H9 (cell line): ENCODE measurements around the gene FHIP1B. TPM values are rescaled to one million over a fixed set of nuclear protein-coding genes. Genes with fewer than 3 reads are reported as not detected.

Source experiments
- DNase-seq: peaks from one replicate; pipeline ENCODE4 v3.0.0-alpha.2; 2017
- H2AFZ ChIP-seq: one replicate; pipeline ENCODE4 v1.6.1; 2013; ENCODE audit warnings: mild to moderate bottlenecking, low read length, control low read depth, moderate library complexity
- H2AK5ac ChIP-seq: 2 replicates; pipeline ENCODE4 v1.6.1; 2013; ENCODE audit warnings: low read length, control low read depth, mixed read lengths; ENCODE audit not compliant: insufficient read length
- H2BK120ac ChIP-seq: one replicate; pipeline ENCODE4 v1.6.1; 2013; ENCODE audit warnings: low read depth, mild to moderate bottlenecking, low read length, control low read depth, inconsistent platforms; ENCODE audit not compliant: poor library complexity, severe bottlenecking
- H2BK12ac ChIP-seq: 2 replicates; pipeline ENCODE4 v1.6.1; 2013; ENCODE audit warnings: low read length, control low read depth, mixed read lengths, low read depth; ENCODE audit not compliant: insufficient read length
- H2BK15ac ChIP-seq: 2 replicates; pipeline ENCODE4 v1.6.1; 2013; ENCODE audit warnings: low read depth, low read length, control low read depth
- H2BK20ac ChIP-seq: one replicate; pipeline ENCODE4 v1.6.1; 2013; ENCODE audit warnings: low read depth, mild to moderate bottlenecking, low read length, control low read depth, inconsistent platforms; ENCODE audit not compliant: poor library complexity, severe bottlenecking
- H2BK5ac ChIP-seq: 2 replicates; pipeline ENCODE4 v1.6.1; 2013; ENCODE audit warnings: low read length, control low read depth, mixed read lengths; ENCODE audit not compliant: insufficient read length
- H3K14ac ChIP-seq: 2 replicates; pipeline ENCODE4 v1.6.1; 2013; ENCODE audit warnings: low read length, control low read depth; ENCODE audit not compliant: insufficient read depth
- H3K18ac ChIP-seq: 2 replicates; pipeline ENCODE4 v1.6.1; 2013; ENCODE audit warnings: low read depth, mild to moderate bottlenecking, mixed read lengths, low read length, control low read depth; ENCODE audit not compliant: insufficient read length
- H3K23ac ChIP-seq: 2 replicates; pipeline ENCODE4 v1.6.1; 2013; ENCODE audit warnings: low read length, control low read depth, mixed read lengths, low read depth; ENCODE audit not compliant: insufficient read length
- H3K23me2 ChIP-seq: 2 replicates; pipeline ENCODE4 v1.6.1; 2013; ENCODE audit warnings: low read depth, mild to moderate bottlenecking, mixed read lengths, low read length, control low read depth; ENCODE audit not compliant: insufficient read length, poor library complexity, severe bottlenecking
- H3K27ac ChIP-seq: 2 replicates; pipeline ENCODE4 v1.5.1; 2013; ENCODE audit warnings: low read length, control low read depth, mixed read lengths, low read depth; ENCODE audit not compliant: insufficient read length
- H3K27me3 ChIP-seq: 2 replicates; pipeline ENCODE4 v1.6.1; 2013; ENCODE audit warnings: low read length, control low read depth, inconsistent platforms; ENCODE audit not compliant: insufficient read depth
- H3K4ac ChIP-seq: 2 replicates; pipeline ENCODE4 v1.6.1; 2013; ENCODE audit warnings: low read depth, mild to moderate bottlenecking, control low read depth, inconsistent platforms, low read length, moderate library complexity
- H3K4me1 ChIP-seq: 2 replicates; pipeline ENCODE4 v1.6.1; 2013; ENCODE audit warnings: low read length, control low read depth, inconsistent platforms; ENCODE audit not compliant: insufficient read depth
- H3K4me2 ChIP-seq: 2 replicates; pipeline ENCODE4 v1.6.1; 2013; ENCODE audit warnings: low read length, control low read depth, mixed read lengths; ENCODE audit not compliant: insufficient read length, insufficient read depth
- H3K56ac ChIP-seq: 2 replicates; pipeline ENCODE4 v1.6.1; 2013; ENCODE audit warnings: low read depth, mild to moderate bottlenecking, mixed read lengths, low read length, control low read depth; ENCODE audit not compliant: insufficient read length
- H3K79me1 ChIP-seq: 2 replicates; pipeline ENCODE4 v1.6.1; 2013; ENCODE audit warnings: low read depth, mild to moderate bottlenecking, moderate library complexity, low read length, control low read depth, inconsistent platforms; ENCODE audit not compliant: insufficient read depth, poor library complexity, severe bottlenecking
- H3K79me2 ChIP-seq: 2 replicates; pipeline ENCODE4 v1.6.1; 2013; ENCODE audit warnings: low read length, control low read depth, inconsistent platforms; ENCODE audit not compliant: insufficient read depth
- H3K9ac ChIP-seq: 2 replicates; pipeline ENCODE4 v1.6.1; 2013; ENCODE audit warnings: low read length, control low read depth, mixed read lengths; ENCODE audit not compliant: insufficient read length; ENCODE audit errors: extremely low read depth
- H3K9me3 ChIP-seq: one replicate; pipeline ENCODE4 v1.6.1; 2013; ENCODE audit warnings: low read depth, low read length, inconsistent platforms; ENCODE audit not compliant: control insufficient read depth
- H3T11ph ChIP-seq: one replicate; pipeline ENCODE4 v1.6.1; 2013; ENCODE audit warnings: mild to moderate bottlenecking, low read length, control low read depth, inconsistent platforms
- H4K20me1 ChIP-seq: one replicate; pipeline ENCODE4 v1.6.1; 2013; ENCODE audit not compliant: control insufficient read depth, insufficient read length, insufficient read depth
- H4K5ac ChIP-seq: 2 replicates; pipeline ENCODE4 v1.6.1; 2013; ENCODE audit warnings: low read depth, mild to moderate bottlenecking, mixed read lengths, low read length, control low read depth; ENCODE audit not compliant: insufficient read length
- H4K8ac ChIP-seq: replicated peaks from 2 replicates; pipeline ENCODE4 v1.6.1; 2013; ENCODE audit warnings: low read length, control low read depth, mixed read lengths, low read depth; ENCODE audit not compliant: insufficient read length
- H4K91ac ChIP-seq: 2 replicates; pipeline ENCODE4 v1.6.1; 2013; ENCODE audit warnings: low read depth, mild to moderate bottlenecking, moderate library complexity, mixed read lengths, low read length, control low read depth; ENCODE audit not compliant: insufficient read length
- H3K27ac Mint-ChIP-seq, 3 experiments: 2 replicates in 2 of 3; 3 replicates in 1 of 3; pipeline ENCODE4 v1.8.0; 2020 to 2021; ENCODE audit warnings: mixed read lengths in 3 of 3, mild to moderate bottlenecking in 1 of 3, moderate library complexity in 1 of 3
- H3K27me3 Mint-ChIP-seq: 2 replicates; pipeline ENCODE4 v1.8.0; 2021; ENCODE audit warnings: low read depth, mild to moderate bottlenecking, moderate library complexity, mixed read lengths
- H3K36me3 Mint-ChIP-seq, 3 experiments: 2 replicates in 2 of 3; 3 replicates in 1 of 3; pipeline ENCODE4 v1.8.0; 2020 to 2021; ENCODE audit warnings: low read depth in 3 of 3, mixed read lengths in 3 of 3; ENCODE audit not compliant: insufficient read depth in 1 of 3
- H3K4me1 Mint-ChIP-seq, 2 experiments: 2 replicates each; pipeline ENCODE4 v1.8.0; 2020; ENCODE audit warnings: mixed read lengths in 2 of 2
- H3K4me3 Mint-ChIP-seq, 2 experiments: 2 replicates in 1 of 2; 3 replicates in 1 of 2; pipeline ENCODE4 v1.8.0; 2020 to 2021; ENCODE audit warnings: mild to moderate bottlenecking in 2 of 2, mixed read lengths in 2 of 2, moderate library complexity in 1 of 2
- H3K9me3 Mint-ChIP-seq, 2 experiments: 2 replicates in 1 of 2; 3 replicates in 1 of 2; pipeline ENCODE4 v1.8.0; 2020; ENCODE audit warnings: mild to moderate bottlenecking in 2 of 2, mixed read lengths in 2 of 2, moderate library complexity in 1 of 2
- CTCF ChIP-seq: fragments of 200-600 bp; sonication (generic); conservative IDR thresholded peaks from 3 replicates; pipeline ENCODE4 v1.8.0; 2021; ENCODE audit warnings: antibody characterized with exemption, mild to moderate bottlenecking
- WGBS: extraction: QIAGEN DNeasy Blood & Tissue Kit; methylation state at CpG from one replicate; pipeline ENCODE4 v1.1.7; 2013; ENCODE audit warnings: missing lambda C conversion rate, low lambda C conversion rate, mixed read lengths; ENCODE audit not compliant: insufficient read length; ENCODE audit errors: extremely low coverage; 5-methylcytosine and 5-hydroxymethylcytosine counted together
- total RNA-seq: library from RNA; stranded (reverse); gene quantifications from 2 replicates; pipeline ENCODE4 v1.2.1, GENCODE V29; 2021

FHIP1B gene
- total RNA-seq, 1 experiment from 2014 or later = 28.5 TPM

GRCh38 chr11:6229911-6230310 is 4.5 kb downstream of the FHIP1B start:
- no peaks in the 10 kb centered on the region for H3K9me3 Mint-ChIP-seq
- TF ChIP-seq CTCF = no peak
- Histone ChIP-seq H2AK5ac (no peak overlapping the region), H3T11ph (no peak overlapping the region), H4K8ac (no peak overlapping the region), H3K79me1 (no peaks in the 10 kb centered on the region), H2BK120ac (no peak overlapping the region), H3K23ac (no peak overlapping the region), H3K14ac (no peak overlapping the region), H2AFZ (no peak overlapping the region), H3K27me3 (no peaks in the 10 kb centered on the region), H3K9me3 (no peaks in the 10 kb centered on the region), H3K27ac (no peak overlapping the region), H2BK20ac (no peak overlapping the region), H3K4ac (no peak overlapping the region), H3K4me1 (no peaks in the 10 kb centered on the region), H4K5ac (no peak overlapping the region), H4K20me1 (no peaks in the 10 kb centered on the region), H2BK15ac (no peak overlapping the region), H2BK5ac (no peak overlapping the region), H3K18ac (no peak overlapping the region), H3K56ac (no peak overlapping the region), H3K23me2 (peaks cover 7% of the 10 kb centered on the region), H2BK12ac (no peak overlapping the region), H3K79me2 (peaks cover 13% of the 10 kb centered on the region; the same call in 1 of the 2 replicates), H4K91ac (no peak overlapping the region), H3K4me2 (no peak overlapping the region), H3K9ac (no peak overlapping the region)
- no peaks in the 10 kb centered on the region for H3K27me3 Mint-ChIP-seq
- H3K4me1 Mint-ChIP-seq = peaks cover 7 to 11% of the 10 kb centered on the region in 2 experiments
- DNase-seq = no peak
- H3K4me3 Mint-ChIP-seq = no peak overlapping the region
- H3K36me3 Mint-ChIP-seq = peaks cover 0 to 2% (median under 1%) of the 10 kb centered on the region in 3 experiments; a peak in 1 of 7 replicates
- H3K27ac Mint-ChIP-seq = no peak overlapping the region
- no CpG with 5 or more reads among the region's 2 CpGs for WGBS
